PFSK-1 (cell line): ENCODE results near the gene EDRF1.

Source experiments
- FOXP2 ChIP-seq: optimal IDR thresholded peaks from 2 replicates; pipeline ENCODE3; 2011; ENCODE audit warnings: borderline replicate concordance, control low read depth, inconsistent platforms; ENCODE audit not compliant: insufficient read depth; ENCODE audit errors: extremely low read length, extremely low read depth
- POLR2AphosphoS5 ChIP-seq: IDR thresholded peaks from 2 replicates; pipeline ENCODE4 v1.6.1; 2012; ENCODE audit warnings: low read depth, mild to moderate bottlenecking, control low read depth, low read length, moderate library complexity
- SIN3A ChIP-seq: IDR thresholded peaks from 2 replicates; pipeline ENCODE4 v1.6.1; 2012; ENCODE audit warnings: mild to moderate bottlenecking, low read length, moderate library complexity, borderline replicate concordance; ENCODE audit not compliant: insufficient read depth
- TAF1 ChIP-seq: IDR thresholded peaks from 2 replicates; pipeline ENCODE4 v1.6.1; 2012; ENCODE audit warnings: low read length, control low read depth, borderline replicate concordance; ENCODE audit not compliant: insufficient read depth
- TF ChIP-seq, protein P1 (sequence below), 2 experiments: IDR thresholded peaks; 2 replicates each; pipeline versions ENCODE4 v1.6.1 to v1.8.0; 2011 to 2012; ENCODE audit warnings: low read depth in 2 of 2, low read length in 2 of 2, control low read depth in 1 of 2, inconsistent platforms in 1 of 2, mild to moderate bottlenecking in 1 of 2, moderate library complexity in 1 of 2; ENCODE audit not compliant: insufficient read depth in 1 of 2

EDRF1 gene

DNA sequence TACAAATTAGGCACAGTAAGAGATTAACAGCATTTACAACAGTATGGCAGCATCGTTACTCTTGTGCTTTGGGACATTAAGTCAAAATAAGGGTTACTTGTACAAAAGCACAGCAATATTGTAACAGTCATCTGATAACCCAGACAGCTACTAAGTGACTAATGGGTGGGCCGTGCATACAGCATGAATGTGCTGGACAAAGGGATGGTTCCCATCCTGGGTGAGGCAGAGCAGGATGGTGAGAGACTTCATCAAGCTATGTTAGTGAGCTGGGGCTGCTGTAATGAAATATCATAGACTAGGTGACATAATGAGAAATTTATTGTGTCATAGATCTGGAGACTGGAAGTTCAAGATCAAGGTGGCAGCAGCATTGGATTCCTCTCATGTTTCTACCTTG lies 25.4 kb downstream of the EDRF1 start:
- TF ChIP-seq TAF1 (no peak), SIN3A (no peak)

GRCh38 chr10:125747417-125747816 lies 27.9 kb downstream of the EDRF1 start:
- TF ChIP-seq, protein P1, sequence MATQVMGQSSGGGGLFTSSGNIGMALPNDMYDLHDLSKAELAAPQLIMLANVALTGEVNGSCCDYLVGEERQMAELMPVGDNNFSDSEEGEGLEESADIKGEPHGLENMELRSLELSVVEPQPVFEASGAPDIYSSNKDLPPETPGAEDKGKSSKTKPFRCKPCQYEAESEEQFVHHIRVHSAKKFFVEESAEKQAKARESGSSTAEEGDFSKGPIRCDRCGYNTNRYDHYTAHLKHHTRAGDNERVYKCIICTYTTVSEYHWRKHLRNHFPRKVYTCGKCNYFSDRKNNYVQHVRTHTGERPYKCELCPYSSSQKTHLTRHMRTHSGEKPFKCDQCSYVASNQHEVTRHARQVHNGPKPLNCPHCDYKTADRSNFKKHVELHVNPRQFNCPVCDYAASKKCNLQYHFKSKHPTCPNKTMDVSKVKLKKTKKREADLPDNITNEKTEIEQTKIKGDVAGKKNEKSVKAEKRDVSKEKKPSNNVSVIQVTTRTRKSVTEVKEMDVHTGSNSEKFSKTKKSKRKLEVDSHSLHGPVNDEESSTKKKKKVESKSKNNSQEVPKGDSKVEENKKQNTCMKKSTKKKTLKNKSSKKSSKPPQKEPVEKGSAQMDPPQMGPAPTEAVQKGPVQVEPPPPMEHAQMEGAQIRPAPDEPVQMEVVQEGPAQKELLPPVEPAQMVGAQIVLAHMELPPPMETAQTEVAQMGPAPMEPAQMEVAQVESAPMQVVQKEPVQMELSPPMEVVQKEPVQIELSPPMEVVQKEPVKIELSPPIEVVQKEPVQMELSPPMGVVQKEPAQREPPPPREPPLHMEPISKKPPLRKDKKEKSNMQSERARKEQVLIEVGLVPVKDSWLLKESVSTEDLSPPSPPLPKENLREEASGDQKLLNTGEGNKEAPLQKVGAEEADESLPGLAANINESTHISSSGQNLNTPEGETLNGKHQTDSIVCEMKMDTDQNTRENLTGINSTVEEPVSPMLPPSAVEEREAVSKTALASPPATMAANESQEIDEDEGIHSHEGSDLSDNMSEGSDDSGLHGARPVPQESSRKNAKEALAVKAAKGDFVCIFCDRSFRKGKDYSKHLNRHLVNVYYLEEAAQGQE (IDR thresholded peaks at IDR 0.05; ENCODE audit: insufficient read depth in 1 of 2, low read depth in 2 of 2, low read length in 2 of 2): no peak
- TF ChIP-seq FOXP2: no peak
- TF ChIP-seq SIN3A: no peak

GRCh38 chr10:125756196-125756595 lies 36.7 kb downstream of the EDRF1 start:
- TF ChIP-seq SIN3A (no peak), POLR2AphosphoS5 (no peak), FOXP2 (no peak), TAF1 (no peak)
- TF ChIP-seq, protein P1 (IDR thresholded peaks at IDR 0.05; ENCODE audit: insufficient read depth in 1 of 2, low read depth in 2 of 2, low read length in 2 of 2): no peak

DNA sequence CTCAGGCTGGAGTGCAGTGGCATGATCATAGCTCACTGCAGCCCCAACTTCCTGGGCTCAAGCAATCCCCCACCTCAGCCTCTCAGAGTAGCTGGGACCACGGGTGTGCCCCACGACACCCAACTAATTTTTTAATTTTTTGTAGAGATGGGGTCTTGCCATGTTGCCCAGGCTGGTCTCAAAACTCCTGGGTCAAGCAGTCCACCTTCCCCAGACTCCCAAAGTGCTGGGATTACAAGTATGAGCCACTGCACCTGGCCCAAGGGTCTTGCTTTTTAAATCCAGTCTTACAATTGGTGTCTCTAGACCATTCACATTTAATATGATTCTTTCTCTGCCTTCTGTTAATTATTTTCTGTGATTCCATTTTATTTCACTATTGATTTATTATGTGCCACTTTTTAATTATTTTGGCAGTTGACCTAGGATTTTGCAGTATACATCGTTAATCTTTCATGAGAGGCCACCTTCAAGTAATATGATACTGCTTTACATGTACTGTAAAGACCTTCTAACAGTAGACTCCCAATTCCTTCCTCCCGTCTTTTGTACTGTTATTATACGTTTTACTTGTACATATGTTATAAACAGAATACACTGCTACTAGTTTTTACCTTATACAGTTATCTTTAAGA lies 37.5 kb downstream of the EDRF1 start:
- TF ChIP-seq, protein P1 (IDR thresholded peaks at IDR 0.05; ENCODE audit: insufficient read depth in 1 of 2, low read depth in 2 of 2, low read length in 2 of 2): no peak
- TF ChIP-seq FOXP2 (no peak), SIN3A (no peak), TAF1 (no peak), POLR2AphosphoS5 (no peak)

- TF ChIP-seq SIN3A: no peak
These were observed 38.2 kb downstream of the EDRF1 start for GRCh38 chr10:125757742-125758141.

GRCh38 chr10:125761961-125762360 lies 42.5 kb downstream of the EDRF1 start:
- TF ChIP-seq, protein P1 (IDR thresholded peaks at IDR 0.05; ENCODE audit: insufficient read depth in 1 of 2, low read depth in 2 of 2, low read length in 2 of 2): no peak
- TF ChIP-seq FOXP2 (no peak), POLR2AphosphoS5 (no peak), SIN3A (no peak), TAF1 (no peak)
